Measurements from ENCODE around the gene CAPN7. TPM values are rescaled to one million over a fixed set of nuclear protein-coding genes. Genes with fewer than 3 reads are reported as not detected.
A peak's percentile ranks its signal among the peaks of the same experiment; 100 is the strongest.

CAPN7 gene
- total RNA-seq (10 to 100 TPM; 44.1 to 70.4 (median 54.8) TPM), polyA plus RNA-seq (10 to 100 TPM; 20.7 to 32.0 TPM)
- long read RNA-seq, donor 1, full-length matches to known transcripts: 2 of 29 reads
- long read RNA-seq, donor 1, partial matches to known transcripts: 11 of 29 reads
- long read RNA-seq, donor 1, other reads (novel, unspliced or antisense): 16 of 29 reads
- long read RNA-seq, donor 2, full-length matches to known transcripts: 8 of 8 reads
- long read RNA-seq, donor 2, partial matches to known transcripts: 0 of 8 reads
- long read RNA-seq, donor 2, other reads (novel, unspliced or antisense): 0 of 8 reads
- long read RNA-seq, donor 3, full-length matches to known transcripts: 41 of 80 reads
- long read RNA-seq, donor 3, partial matches to known transcripts: 5 of 80 reads
- long read RNA-seq, donor 3, other reads (novel, unspliced or antisense): 34 of 80 reads

DNA sequence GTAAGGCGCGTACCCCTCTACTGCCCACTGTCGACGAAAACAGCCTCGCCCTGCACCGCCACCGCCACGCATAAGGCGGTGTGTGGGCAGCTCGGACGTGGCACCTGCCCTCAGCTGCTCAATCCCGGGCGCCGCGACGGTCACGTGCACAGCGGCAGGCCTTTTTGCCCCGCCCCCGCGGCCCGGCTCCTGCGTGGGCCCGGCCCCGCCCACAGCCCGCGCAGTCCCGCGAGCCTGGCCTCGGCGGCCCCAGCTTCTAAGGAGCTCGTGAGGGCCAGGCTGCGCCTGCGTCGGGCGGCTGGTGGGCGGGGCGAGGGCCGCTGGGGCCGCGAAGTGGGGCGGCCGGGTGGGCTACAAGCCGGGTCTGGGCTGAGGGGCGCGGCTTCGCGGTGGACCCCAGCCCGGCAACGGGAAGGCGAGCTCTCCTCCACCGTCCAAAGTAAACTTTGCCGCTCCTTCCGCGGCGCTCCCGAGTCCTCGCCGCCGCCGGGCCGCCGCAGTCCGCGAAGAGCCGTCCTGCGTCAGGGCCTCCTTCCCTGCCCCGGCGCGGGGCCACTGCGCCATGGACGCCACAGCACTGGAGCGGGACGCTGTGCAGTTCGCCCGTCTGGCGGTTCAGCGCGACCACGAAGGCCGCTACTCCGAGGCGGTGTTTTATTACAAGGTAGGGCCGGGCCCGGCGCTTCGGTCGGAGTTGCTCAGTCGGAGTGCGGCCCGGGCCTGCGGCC lies at the start of gene CAPN7:
TSS of gene CAPN7 (plus strand) at position 313 of the 728 bp plus-strand sequence. CDS start at position 563, 250 bp downstream.
- TF ChIP-seq EP300 (IDR thresholded peaks at IDR 0.05) (no peak), POLR2A (IDR thresholded peaks at IDR 0.05) (peak; percentile 86)
- TF ChIP-seq, protein P1, sequence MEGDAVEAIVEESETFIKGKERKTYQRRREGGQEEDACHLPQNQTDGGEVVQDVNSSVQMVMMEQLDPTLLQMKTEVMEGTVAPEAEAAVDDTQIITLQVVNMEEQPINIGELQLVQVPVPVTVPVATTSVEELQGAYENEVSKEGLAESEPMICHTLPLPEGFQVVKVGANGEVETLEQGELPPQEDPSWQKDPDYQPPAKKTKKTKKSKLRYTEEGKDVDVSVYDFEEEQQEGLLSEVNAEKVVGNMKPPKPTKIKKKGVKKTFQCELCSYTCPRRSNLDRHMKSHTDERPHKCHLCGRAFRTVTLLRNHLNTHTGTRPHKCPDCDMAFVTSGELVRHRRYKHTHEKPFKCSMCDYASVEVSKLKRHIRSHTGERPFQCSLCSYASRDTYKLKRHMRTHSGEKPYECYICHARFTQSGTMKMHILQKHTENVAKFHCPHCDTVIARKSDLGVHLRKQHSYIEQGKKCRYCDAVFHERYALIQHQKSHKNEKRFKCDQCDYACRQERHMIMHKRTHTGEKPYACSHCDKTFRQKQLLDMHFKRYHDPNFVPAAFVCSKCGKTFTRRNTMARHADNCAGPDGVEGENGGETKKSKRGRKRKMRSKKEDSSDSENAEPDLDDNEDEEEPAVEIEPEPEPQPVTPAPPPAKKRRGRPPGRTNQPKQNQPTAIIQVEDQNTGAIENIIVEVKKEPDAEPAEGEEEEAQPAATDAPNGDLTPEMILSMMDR (IDR thresholded peaks at IDR 0.05): peak in 2 of 3 donors; percentile 27 to 63
- peak within 1 kb of the TSS; percentile 52 for H3K4me3 ChIP-seq
- peak; percentile 93 to 97 (median 94) for DNase-seq
- no peaks in the 10 kb centered on the region for H3K36me3 ChIP-seq
- H3K4me1 ChIP-seq (ENCODE audit: insufficient read depth): peaks cover 4% of the 10 kb centered on the region
- H3K27ac ChIP-seq: peak within 1 kb of the TSS; percentile 92 to 95
- H3K9me3 ChIP-seq: no peaks in the 10 kb centered on the region
- H3K27me3 ChIP-seq: no peaks in the 10 kb centered on the region
- 0 to 1% (median 0%) methylated on average over 44 to 92 of the region's 92 CpGs for WGBS, 3 donors
- intact Hi-C loops (cut with DNase I): loop anchor here in 2 of 4 donors (5.0 to 10.0 kb wide), 3 partner anchors 176 to 359 kb away; no protein-coding TSS in a partner anchor

DNA sequence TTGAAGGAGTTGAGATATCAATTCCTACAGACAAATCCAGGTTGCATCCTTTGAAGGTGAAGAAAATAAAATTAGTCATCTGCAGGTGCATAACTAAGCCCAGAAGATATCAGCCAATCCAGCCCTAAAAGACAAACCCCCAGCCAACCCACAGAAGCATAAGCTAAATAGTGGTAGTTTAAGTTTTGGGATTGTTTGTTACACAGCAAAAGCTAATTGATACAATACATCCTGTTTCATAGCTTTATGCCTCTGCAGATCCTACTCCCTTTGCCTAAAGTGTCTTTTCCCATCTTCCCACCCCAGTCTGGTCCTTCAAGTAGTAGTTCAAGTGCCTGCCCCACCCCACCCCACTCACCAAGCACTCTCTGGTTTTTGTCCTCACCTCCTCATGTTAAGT lies 48.6 kb upstream of the CAPN7 start:
- H3K27ac ChIP-seq: no peak overlapping the region
- H3K36me3 ChIP-seq: no peaks in the 10 kb centered on the region
- H3K9me3 ChIP-seq: no peaks in the 10 kb centered on the region
- H3K4me3 ChIP-seq: no peak overlapping the region
- intact Hi-C loops (cut with DNase I): no loop called here
- TF ChIP-seq, protein P1 (IDR thresholded peaks at IDR 0.05): no peak
- no peaks in the 10 kb centered on the region for H3K27me3 ChIP-seq
- no peaks in the 10 kb centered on the region for H3K4me1 ChIP-seq (ENCODE audit: insufficient read depth)
- no peak for DNase-seq

DNA sequence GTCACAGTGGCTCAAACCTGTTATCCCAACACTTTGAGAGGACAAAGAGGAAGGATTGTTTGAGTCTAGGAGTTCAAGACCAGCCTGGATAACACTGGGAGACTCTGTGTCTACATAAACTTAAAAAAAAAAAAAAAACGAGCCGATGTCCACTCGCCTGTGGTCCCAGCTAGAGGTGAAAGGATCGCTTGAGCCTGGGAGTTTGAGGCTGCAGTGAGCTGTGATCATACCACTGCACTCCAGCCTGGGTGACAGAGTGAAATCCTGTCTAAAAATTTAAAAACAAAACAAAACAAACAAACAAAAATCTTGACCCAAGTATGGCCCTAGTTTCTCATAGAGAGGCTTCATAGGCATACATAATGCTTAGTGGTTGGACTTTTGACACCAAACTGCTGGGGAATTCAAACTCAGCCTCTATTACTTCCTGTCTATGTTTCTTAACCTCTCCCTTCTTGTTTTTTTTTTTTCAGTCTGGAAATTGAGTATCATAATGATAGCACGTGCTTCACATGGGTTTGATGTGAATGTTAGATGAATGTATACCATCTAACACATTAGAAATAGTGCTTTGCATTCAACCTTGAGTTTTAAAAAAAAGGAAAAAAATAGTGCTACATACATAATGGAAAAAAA lies 46.4 kb upstream of the CAPN7 start:
- no peak for DNase-seq
- no peaks in the 10 kb centered on the region for H3K36me3 ChIP-seq
- intact Hi-C loops (cut with DNase I): no loop called here
- no peaks in the 10 kb centered on the region for H3K9me3 ChIP-seq
- H3K27ac ChIP-seq: no peak overlapping the region
- TF ChIP-seq EP300 (IDR thresholded peaks at IDR 0.05) (no peak), POLR2A (IDR thresholded peaks at IDR 0.05) (no peak)
- TF ChIP-seq, protein P1 (IDR thresholded peaks at IDR 0.05): no peak
- WGBS, 3 donors: 75 to 81% (median 77%) methylated on average over 5 of the region's 5 CpGs
- no peak overlapping the region for H3K4me3 ChIP-seq
- H3K27me3 ChIP-seq: no peaks in the 10 kb centered on the region
- no peaks in the 10 kb centered on the region for H3K4me1 ChIP-seq (ENCODE audit: insufficient read depth)

DNA sequence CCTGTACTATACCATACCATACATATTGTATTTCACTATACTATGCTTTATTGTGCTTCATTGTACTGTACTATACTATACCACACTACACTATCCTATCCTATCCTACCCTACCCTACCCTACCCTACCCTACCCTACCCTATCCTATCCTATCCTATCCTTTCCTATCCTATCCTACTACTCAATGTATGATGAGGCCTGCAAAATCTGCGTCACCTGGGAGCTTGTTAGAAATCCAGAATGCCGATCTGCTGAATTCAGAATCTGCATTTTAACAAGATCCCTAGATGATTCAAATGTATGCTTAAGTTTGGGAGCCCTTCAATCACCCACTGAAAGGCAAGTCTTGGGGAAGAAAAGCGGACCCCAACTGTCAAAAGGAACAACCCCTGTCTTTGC lies 45.4 kb upstream of the CAPN7 start:
- H3K36me3 ChIP-seq: no peaks in the 10 kb centered on the region
- no peaks in the 10 kb centered on the region for H3K27me3 ChIP-seq
- no peak for DNase-seq
- H3K4me1 ChIP-seq (ENCODE audit: insufficient read depth): no peaks in the 10 kb centered on the region
- WGBS, 3 donors: 63 to 81% (median 80%) methylated on average over 3 of the region's 3 CpGs
- no peak overlapping the region for H3K4me3 ChIP-seq
- no peak for TF ChIP-seq POLR2A (IDR thresholded peaks at IDR 0.05)
- TF ChIP-seq EP300 (IDR thresholded peaks at IDR 0.05): no peak
- TF ChIP-seq, protein P1 (IDR thresholded peaks at IDR 0.05): no peak
- no peaks in the 10 kb centered on the region for H3K9me3 ChIP-seq
- H3K27ac ChIP-seq: no peak overlapping the region
- intact Hi-C loops (cut with DNase I): no loop called here

Data from ovary (tissue), 10 donors.